Keratinocyte (primary cell): ENCODE results near the gene SMAD9. TPM values are rescaled to one million over a fixed set of nuclear protein-coding genes. Genes with fewer than 3 reads are reported as not detected.

Source experiments
- DNase-seq: peaks from one replicate; pipeline ENCODE4 v3.0.0-alpha.2; 2011; ENCODE audit warnings: low read depth, missing footprints, low spot score
- FAIRE-seq: peaks from 2 replicates; lab custom pipeline; 2011; peaks lifted over from hg19 to GRCh38; lab: Jason Lieb, UNC
- H2AFZ ChIP-seq: 2 replicates; pipeline ENCODE4 v1.6.0; 2012; ENCODE audit warnings: low read length, control low read depth, inconsistent platforms; ENCODE audit not compliant: control insufficient read depth
- H3K27ac ChIP-seq: 2 replicates; pipeline ENCODE4 v1.5.1; 2011; ENCODE audit warnings: low read length; ENCODE audit not compliant: control insufficient read depth, insufficient read depth
- H3K27me3 ChIP-seq: 3 replicates; pipeline ENCODE4 v1.6.0; 2011; ENCODE audit warnings: low read length; ENCODE audit not compliant: control insufficient read depth, insufficient read depth; ENCODE audit errors: extremely low read depth
- H3K36me3 ChIP-seq, 2 experiments: 2 replicates in 1 of 2; 3 replicates in 1 of 2; pipeline ENCODE4 v1.5.1; 2011; ENCODE audit warnings: low read length in 2 of 2, mild to moderate bottlenecking in 1 of 2; ENCODE audit not compliant: control insufficient read depth in 2 of 2, insufficient read depth in 2 of 2; ENCODE audit errors: extremely low read depth in 1 of 2
- H3K4me1 ChIP-seq: 3 replicates; pipeline ENCODE4 v1.5.1; 2011; ENCODE audit warnings: low read length; ENCODE audit not compliant: control insufficient read depth, insufficient read depth; ENCODE audit errors: extremely low read depth
- H3K4me2 ChIP-seq: 3 replicates; pipeline ENCODE4 v1.6.0; 2011; ENCODE audit warnings: low read depth, low read length; ENCODE audit not compliant: control insufficient read depth, insufficient read depth; ENCODE audit errors: extremely low read depth
- H3K4me3 ChIP-seq, 3 experiments: fragments of 200-600 bp in 1 of 3; sonication (generic) in 1 of 3; 2 replicates in 2 of 3; 3 replicates in 1 of 3; pipeline ENCODE4 v1.5.1; 2011 to 2016; ENCODE audit warnings: low read length in 3 of 3, mild to moderate bottlenecking in 3 of 3, control low read depth in 2 of 3, inconsistent platforms in 1 of 3, low read depth in 1 of 3, mixed read lengths in 1 of 3, mixed run types in 1 of 3, moderate library complexity in 1 of 3; ENCODE audit not compliant: control insufficient read depth in 2 of 3, insufficient read depth in 2 of 3; ENCODE audit errors: extremely low read depth in 1 of 3
- H3K79me2 ChIP-seq: 2 replicates; pipeline ENCODE4 v1.6.0; 2012; ENCODE audit warnings: low read length; ENCODE audit not compliant: control insufficient read depth, insufficient read depth
- H3K9ac ChIP-seq: 3 replicates; pipeline ENCODE4 v1.6.0; 2011; ENCODE audit warnings: low read length; ENCODE audit not compliant: control insufficient read depth, insufficient read depth; ENCODE audit errors: extremely low read depth
- H3K9me1 ChIP-seq: 3 replicates; pipeline ENCODE4 v1.6.0; 2011; ENCODE audit warnings: low read length; ENCODE audit not compliant: control insufficient read depth, insufficient read depth; ENCODE audit errors: extremely low read depth
- H3K9me3 ChIP-seq: 2 replicates; pipeline ENCODE4 v1.5.1; 2012; ENCODE audit warnings: low read depth, low read length; ENCODE audit not compliant: control insufficient read depth
- H4K20me1 ChIP-seq: 3 replicates; pipeline ENCODE4 v1.6.0; 2011; ENCODE audit warnings: low read length; ENCODE audit not compliant: control insufficient read depth, insufficient read depth; ENCODE audit errors: extremely low read depth
- EZH2 ChIP-seq: IDR thresholded peaks from one replicate; pipeline ENCODE4 v1.6.1; 2012; ENCODE audit warnings: inconsistent platforms, mild to moderate bottlenecking, low read length, moderate library complexity
- dilution Hi-C: fragments of 300-500 bp; cut with MboI; formaldehyde crosslinking; loops from one replicate; pipeline ENCODE4 v1.7.0; 2020; ENCODE audit warnings: low sequenced_read_pairs; ENCODE audit not compliant: extremely low pct_ligation_motif_present
- polyA plus RNA-seq, 5 experiments: library from polyadenylated mRNA; depleted of rRNA in 3 of 5; stranded (reverse) in 3 of 5; stranded (forward) in 1 of 5; unstranded in 1 of 5; fragments of >200 nt; gene quantifications; 1 replicate in 1 of 5; 2 replicates in 3 of 5; 3 replicates in 1 of 5; pipeline versions ENCODE4 v1.2.1 to v1.2.3, GENCODE V29; 2011 to 2012; ENCODE audit warnings: missing spikeins in 2 of 5, low read depth in 1 of 5, low replicate concordance in 1 of 5
- TF ChIP-seq, protein P1 (sequence below), 3 experiments: IDR thresholded peaks in 1 of 3; conservative IDR thresholded peaks in 1 of 3; optimal IDR thresholded peaks in 1 of 3; 2 replicates in 2 of 3; 3 replicates in 1 of 3; pipeline versions ENCODE3 to v1.5.1; 2011; ENCODE audit warnings: low read length in 3 of 3, mild to moderate bottlenecking in 3 of 3, moderate library complexity in 2 of 3, control low read depth in 1 of 3, inconsistent platforms in 1 of 3; ENCODE audit not compliant: insufficient read depth in 2 of 3; ENCODE audit errors: extremely low read depth in 1 of 3

Gene SMAD9
- polyA plus RNA-seq, 1 donor (not counting 4 experiments of a cell fraction or from before 2014, with no cell fraction given) = 0.10 TPM

DNA sequence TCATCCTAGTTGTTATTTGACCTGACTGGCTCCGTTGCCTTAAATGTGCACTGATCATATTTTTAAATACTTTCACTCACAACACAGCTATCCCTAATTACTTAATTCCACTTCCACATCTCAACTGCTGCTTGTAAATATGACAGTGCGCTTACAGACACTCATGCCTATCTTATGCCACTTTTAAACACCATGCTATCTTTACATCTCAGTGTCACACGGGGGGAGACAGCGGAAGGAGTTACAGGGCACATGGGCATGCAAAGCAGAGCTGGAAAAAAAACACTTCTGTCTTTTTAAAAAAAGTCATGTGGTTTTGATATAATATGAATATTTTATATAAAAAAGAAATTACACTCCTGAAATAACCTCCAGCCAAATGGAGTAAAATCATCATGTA lies 44.1 kb downstream of the SMAD9 start:
- Histone ChIP-seq H2AFZ (no peak overlapping the region), H3K27ac (no peak overlapping the region), H3K4me3 (no peak overlapping the region), H3K9ac (no peak overlapping the region), H3K79me2 (no peaks in the 10 kb centered on the region), H4K20me1 (no peaks in the 10 kb centered on the region), H3K27me3 (no peaks in the 10 kb centered on the region), H3K4me1 (no peaks in the 10 kb centered on the region), H3K9me1 (no peaks in the 10 kb centered on the region), H3K9me3 (no peaks in the 10 kb centered on the region), H3K4me2 (no peak overlapping the region), H3K36me3 (no peaks in the 10 kb centered on the region)
- FAIRE-seq (no peak), DNase-seq (no peak)
- no peak for TF ChIP-seq EZH2
- TF ChIP-seq, protein P1, sequence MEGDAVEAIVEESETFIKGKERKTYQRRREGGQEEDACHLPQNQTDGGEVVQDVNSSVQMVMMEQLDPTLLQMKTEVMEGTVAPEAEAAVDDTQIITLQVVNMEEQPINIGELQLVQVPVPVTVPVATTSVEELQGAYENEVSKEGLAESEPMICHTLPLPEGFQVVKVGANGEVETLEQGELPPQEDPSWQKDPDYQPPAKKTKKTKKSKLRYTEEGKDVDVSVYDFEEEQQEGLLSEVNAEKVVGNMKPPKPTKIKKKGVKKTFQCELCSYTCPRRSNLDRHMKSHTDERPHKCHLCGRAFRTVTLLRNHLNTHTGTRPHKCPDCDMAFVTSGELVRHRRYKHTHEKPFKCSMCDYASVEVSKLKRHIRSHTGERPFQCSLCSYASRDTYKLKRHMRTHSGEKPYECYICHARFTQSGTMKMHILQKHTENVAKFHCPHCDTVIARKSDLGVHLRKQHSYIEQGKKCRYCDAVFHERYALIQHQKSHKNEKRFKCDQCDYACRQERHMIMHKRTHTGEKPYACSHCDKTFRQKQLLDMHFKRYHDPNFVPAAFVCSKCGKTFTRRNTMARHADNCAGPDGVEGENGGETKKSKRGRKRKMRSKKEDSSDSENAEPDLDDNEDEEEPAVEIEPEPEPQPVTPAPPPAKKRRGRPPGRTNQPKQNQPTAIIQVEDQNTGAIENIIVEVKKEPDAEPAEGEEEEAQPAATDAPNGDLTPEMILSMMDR (optimal IDR thresholded peaks at IDR 0.05 in 1 of 3, IDR thresholded peaks at IDR 0.05 in 1 of 3, conservative IDR thresholded peaks at IDR 0.05 in 1 of 3; ENCODE audit: extremely low read depth in 1 of 3, insufficient read depth in 2 of 3, low read length in 3 of 3) = no peak
- dilution Hi-C loops = no loop called here

DNA sequence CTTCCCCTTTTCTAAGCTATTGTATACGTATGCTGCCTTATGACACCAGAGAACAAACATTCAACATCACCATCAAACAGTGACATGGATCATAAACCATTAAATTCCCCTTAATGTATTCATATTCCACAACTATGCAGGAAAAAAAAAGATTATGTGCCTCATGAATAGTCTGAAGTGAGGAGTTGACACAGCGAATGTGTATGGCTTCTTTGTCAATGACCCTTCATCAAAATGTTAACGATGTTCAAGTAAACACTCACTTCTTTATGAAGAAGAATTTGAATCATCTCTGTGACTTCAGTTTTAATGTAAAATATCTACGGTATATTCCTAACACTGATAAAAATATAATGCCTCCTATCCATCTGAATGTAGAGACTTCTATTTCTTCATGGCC lies 44.6 kb downstream of the SMAD9 start:
- Histone ChIP-seq H2AFZ (no peak overlapping the region), H3K79me2 (no peaks in the 10 kb centered on the region), H3K36me3 (no peaks in the 10 kb centered on the region), H3K9me1 (no peaks in the 10 kb centered on the region), H3K27ac (no peak overlapping the region), H3K4me3 (no peak overlapping the region), H3K4me1 (no peaks in the 10 kb centered on the region), H3K9ac (no peak overlapping the region), H4K20me1 (no peaks in the 10 kb centered on the region), H3K9me3 (no peaks in the 10 kb centered on the region), H3K4me2 (no peak overlapping the region), H3K27me3 (no peaks in the 10 kb centered on the region)
- TF ChIP-seq EZH2 = no peak
- TF ChIP-seq, protein P1 (optimal IDR thresholded peaks at IDR 0.05 in 1 of 3, IDR thresholded peaks at IDR 0.05 in 1 of 3, conservative IDR thresholded peaks at IDR 0.05 in 1 of 3; ENCODE audit: extremely low read depth in 1 of 3, insufficient read depth in 2 of 3, low read length in 3 of 3) = no peak
- dilution Hi-C loops = no loop called here
- no peak for DNase-seq
- FAIRE-seq = no peak
